NCI-H510A treated with DMSO at 0.1 percent for 48 hours (cell line): ENCODE data around the gene C16orf90.

Source experiments
- DNase-seq: peaks from one replicate; lab custom pipeline; 2025; lab: John Stamatoyannopoulos, UW

Gene C16orf90

GRCh38 chr16:3495176-3495575 lies at the start of gene C16orf90:
Gene C16orf90 (minus strand): TSS chr16:3495489. CDS start chr16:3495421, 68 bp downstream.
- no peak for DNase-seq

- no peak for DNase-seq
Observed at GRCh38 chr16:3542601-3543373, 47.5 kb upstream of the C16orf90 start.

- DNase-seq, result no peak
Observed at GRCh38 chr16:3541527-3542155, 46.4 kb upstream of the C16orf90 start.

- no peak for DNase-seq
Observed at GRCh38 chr16:3538222-3538621, 42.9 kb upstream of the C16orf90 start.

GRCh38 chr16:3536851-3537250 lies 41.6 kb upstream of the C16orf90 start:
- DNase-seq, result no peak

- no peak for DNase-seq
Observed at GRCh38 chr16:3536271-3536731, 41.0 kb upstream of the C16orf90 start.

GRCh38 chr16:3534126-3534525 lies 38.8 kb upstream of the C16orf90 start:
- DNase-seq, result no peak

- no peak for DNase-seq
Observed at GRCh38 chr16:3532741-3533140, 37.5 kb upstream of the C16orf90 start.

- DNase-seq, result no peak
Observed at GRCh38 chr16:3530371-3530914, 35.2 kb upstream of the C16orf90 start.

GRCh38 chr16:3529175-3529574 lies 33.9 kb upstream of the C16orf90 start:
- DNase-seq, result no peak

GRCh38 chr16:3528406-3528805 lies 33.1 kb upstream of the C16orf90 start:
- no peak for DNase-seq

- DNase-seq, result peak; percentile 1
Observed at GRCh38 chr16:3527216-3527829, 32.0 kb upstream of the C16orf90 start.

- no peak for DNase-seq
Observed at GRCh38 chr16:3525951-3526350, 30.7 kb upstream of the C16orf90 start.

GRCh38 chr16:3523281-3523680 lies 28.0 kb upstream of the C16orf90 start:
- DNase-seq, result no peak

- no peak for DNase-seq
Observed at GRCh38 chr16:3520841-3521240, 25.6 kb upstream of the C16orf90 start.

- DNase-seq, result no peak
Observed at GRCh38 chr16:3520413-3520812, 25.1 kb upstream of the C16orf90 start.

- no peak for DNase-seq
Observed at GRCh38 chr16:3519581-3519980, 24.3 kb upstream of the C16orf90 start.

GRCh38 chr16:3518986-3519348 lies 23.7 kb upstream of the C16orf90 start:
- DNase-seq, result no peak

GRCh38 chr16:3518292-3518985 lies 23.1 kb upstream of the C16orf90 start:
- no peak for DNase-seq

- DNase-seq, result no peak
Observed at GRCh38 chr16:3515897-3516296, 20.6 kb upstream of the C16orf90 start.

GRCh38 chr16:3514621-3515020 lies 19.3 kb upstream of the C16orf90 start:
- no peak for DNase-seq

- peak; percentile 48 for DNase-seq
Observed at GRCh38 chr16:3513892-3514583, 18.7 kb upstream of the C16orf90 start.
